Stimulated activated CD4-positive, alpha-beta T cell treated with anti-CD3 and anti-CD28 coated beads, Interleukin-12 subunit alpha, Interleukin-12 subunit beta, amount 100 ng/mL, for 4 hours (primary cell): ENCODE results near the gene SKA1.
"Not testable (repeated sequence)": the region's sequence is repeated elsewhere in the genome, so short reads cannot be mapped to it uniquely, and the experiment has no call there.

Experiments
- DNase-seq: peaks from one replicate; pipeline ENCODE4 v3.0.0-alpha.2; 2020

SKA1 gene

GRCh38 chr18:50396005-50396660 is 21.3 kb downstream of the SKA1 start:
- no peak for DNase-seq

- DNase-seq: no peak
These were observed 22.2 kb downstream of the SKA1 start for GRCh38 chr18:50397023-50397422.

- DNase-seq: no peak
These were observed 23.3 kb downstream of the SKA1 start for GRCh38 chr18:50398099-50398498.

DNA sequence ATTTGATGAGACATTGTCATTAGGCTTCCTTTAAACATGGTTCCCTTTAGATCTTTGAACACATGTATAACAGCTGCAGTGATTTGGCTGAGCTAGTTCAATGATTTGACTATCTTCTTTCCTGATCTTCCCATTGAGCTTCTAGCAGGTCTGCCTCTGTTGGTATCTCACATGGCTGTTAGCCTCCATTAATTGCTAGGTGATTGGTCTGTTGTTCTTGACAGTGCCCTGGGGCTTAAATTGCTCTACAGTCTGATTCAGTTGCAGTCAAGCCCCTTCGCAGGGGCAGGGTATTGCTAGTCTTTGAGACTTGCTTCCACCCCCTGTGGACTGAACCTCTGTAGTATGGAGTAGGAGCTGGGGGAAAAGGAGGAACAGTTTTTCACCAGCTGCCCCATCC is 24.1 kb downstream of the SKA1 start:
- DNase-seq: no peak

DNA sequence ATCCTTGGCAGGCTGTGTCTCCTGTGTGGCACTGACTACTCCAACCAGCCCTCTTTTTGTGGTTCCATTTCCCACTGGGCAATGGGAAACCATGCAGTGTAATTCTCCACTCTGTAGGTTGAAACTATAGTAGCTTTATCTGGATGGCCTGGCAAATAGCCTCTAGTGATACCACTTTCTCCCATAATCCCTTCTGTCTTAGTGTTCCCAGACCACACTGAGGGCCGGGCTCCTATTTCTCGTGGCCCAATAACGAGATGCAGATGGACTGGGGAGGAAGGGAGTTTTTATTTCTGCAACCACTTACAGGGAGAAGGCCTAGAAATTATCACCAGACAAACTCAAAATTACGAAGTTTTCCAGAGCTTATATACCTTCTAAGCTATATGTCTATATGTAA is 24.7 kb downstream of the SKA1 start:
- DNase-seq: no peak

GRCh38 chr18:50400438-50400837 is 25.6 kb downstream of the SKA1 start:
- not testable (repeated sequence) for DNase-seq

DNA sequence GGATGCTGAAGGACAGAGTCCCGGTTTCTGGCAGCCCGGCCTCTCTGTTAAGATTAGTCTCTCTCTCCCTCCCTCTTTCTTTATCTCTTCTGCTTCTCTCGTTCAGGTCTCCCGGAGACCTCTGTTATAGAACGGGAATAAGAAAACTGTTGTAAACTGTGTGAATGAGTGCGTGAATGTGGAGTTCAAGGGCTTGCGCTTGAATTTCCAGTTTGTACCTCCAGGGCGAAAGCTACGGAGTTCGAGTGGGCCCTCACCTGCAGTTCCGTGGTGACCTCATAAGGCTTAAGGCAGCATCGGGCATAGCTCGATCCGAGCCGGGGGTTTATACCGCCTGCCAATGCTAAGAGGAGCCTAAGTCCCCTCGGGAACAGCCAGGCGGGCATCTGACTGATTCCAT is 26.4 kb downstream of the SKA1 start:
- DNase-seq: no peak

DNA sequence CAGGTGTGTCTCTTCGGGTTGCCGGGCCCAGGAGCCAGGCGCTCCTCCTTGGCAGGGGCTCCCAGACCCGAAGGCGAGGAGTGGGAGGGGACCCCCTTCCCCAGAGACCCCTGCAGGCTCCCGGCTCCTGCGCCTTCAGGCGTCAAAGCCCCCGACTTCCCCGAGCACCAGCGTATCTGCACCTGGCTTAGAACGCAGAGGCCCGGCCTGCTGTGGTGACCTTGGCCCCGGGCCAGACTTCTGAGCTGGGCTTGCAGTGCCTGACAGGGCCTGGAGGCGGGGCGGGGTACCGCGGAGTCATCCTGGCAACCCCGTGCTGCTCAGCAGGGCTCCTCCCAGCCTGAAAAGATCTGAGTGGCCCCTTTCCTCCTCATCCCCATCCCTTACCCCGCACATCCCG is 27.0 kb downstream of the SKA1 start:
- DNase-seq: peak; percentile 10

- not testable (repeated sequence) for DNase-seq
These were observed 30.1 kb downstream of the SKA1 start for GRCh38 chr18:50404752-50405581.

GRCh38 chr18:50405582-50406271 is 30.9 kb downstream of the SKA1 start:
- DNase-seq: no peak

DNA sequence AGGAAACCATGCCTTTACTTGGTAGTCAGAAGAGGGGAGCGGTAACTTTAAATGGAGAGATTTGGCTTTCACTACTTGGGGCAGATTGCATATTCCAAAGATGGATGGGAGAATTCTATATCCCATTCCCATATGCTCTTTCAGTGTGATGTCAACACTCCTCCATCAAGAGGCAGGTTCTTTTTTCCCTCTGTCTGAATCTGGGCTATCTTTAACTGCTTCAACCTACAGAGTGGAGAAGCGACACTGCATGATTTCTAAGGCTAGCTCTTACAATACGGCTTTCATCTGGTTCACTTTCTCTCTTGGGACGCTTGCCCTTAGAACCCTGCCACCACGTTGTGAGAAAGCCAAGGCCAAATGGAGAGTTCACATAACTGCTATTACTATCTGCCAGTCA is 34.4 kb downstream of the SKA1 start:
- no peak for DNase-seq

DNA sequence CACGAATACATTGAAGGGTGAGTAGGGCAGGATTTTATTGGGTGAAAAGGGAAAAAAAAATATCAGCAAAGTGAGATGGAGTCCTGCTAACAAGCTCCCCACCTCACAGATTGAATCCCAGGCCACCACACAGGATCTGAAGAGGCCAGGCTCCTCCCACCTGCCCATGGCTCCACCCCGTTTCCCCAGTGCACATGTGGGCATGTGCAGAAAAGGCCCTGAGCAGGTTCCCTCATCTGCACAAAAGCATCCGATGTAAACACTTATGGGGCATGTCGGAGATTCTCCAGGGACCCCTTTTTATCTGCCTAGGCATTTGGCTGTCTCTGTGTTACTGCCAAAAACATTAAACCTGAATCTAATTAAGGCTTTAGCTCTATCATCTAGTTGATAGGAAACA is 35.2 kb downstream of the SKA1 start:
- no peak for DNase-seq

- no peak for DNase-seq
These were observed 36.0 kb downstream of the SKA1 start for GRCh38 chr18:50410894-50411293.

GRCh38 chr18:50416832-50417231 is 42.0 kb downstream of the SKA1 start:
- not testable (repeated sequence) for DNase-seq

DNA sequence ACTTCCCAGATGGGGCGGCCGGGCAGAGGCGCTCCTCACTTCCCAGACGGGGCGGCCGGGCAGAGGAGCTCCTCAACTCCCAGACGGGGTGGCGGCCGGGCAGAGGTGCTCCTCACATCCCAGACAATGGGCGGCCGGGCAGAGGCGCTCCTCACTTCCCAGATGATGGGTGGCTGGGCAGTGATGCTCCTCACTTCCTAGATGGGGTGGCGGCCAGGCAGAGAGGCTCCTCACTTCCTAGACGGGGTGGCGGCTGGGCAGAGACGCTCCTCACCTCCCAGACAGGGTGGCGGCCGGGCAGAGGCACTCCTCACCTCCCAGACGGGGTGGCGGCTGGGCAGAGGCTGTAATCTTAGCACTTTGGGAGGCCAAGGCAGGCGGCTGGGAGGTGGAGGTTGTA is 42.9 kb downstream of the SKA1 start:
- not testable (repeated sequence) for DNase-seq

DNA sequence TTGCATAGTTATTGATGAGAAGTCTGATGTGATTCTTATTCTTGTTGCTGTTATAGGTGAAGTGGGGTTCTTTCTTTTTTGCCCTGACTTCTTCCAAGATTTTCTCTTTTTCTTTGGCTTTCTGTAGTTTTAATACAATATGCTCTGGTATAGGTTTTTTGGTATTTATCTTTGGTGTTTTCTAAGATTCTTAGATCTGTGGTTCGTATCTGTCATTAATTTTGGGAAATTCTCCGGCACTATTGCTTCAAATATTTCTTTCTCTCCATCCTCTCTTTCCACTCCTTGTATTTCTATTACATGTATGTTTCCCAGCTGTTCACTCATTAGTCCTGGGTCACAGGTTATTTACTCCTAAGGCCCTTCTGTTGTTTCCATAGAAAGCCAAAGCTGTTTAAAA is 43.8 kb downstream of the SKA1 start:
- DNase-seq: no peak

DNA sequence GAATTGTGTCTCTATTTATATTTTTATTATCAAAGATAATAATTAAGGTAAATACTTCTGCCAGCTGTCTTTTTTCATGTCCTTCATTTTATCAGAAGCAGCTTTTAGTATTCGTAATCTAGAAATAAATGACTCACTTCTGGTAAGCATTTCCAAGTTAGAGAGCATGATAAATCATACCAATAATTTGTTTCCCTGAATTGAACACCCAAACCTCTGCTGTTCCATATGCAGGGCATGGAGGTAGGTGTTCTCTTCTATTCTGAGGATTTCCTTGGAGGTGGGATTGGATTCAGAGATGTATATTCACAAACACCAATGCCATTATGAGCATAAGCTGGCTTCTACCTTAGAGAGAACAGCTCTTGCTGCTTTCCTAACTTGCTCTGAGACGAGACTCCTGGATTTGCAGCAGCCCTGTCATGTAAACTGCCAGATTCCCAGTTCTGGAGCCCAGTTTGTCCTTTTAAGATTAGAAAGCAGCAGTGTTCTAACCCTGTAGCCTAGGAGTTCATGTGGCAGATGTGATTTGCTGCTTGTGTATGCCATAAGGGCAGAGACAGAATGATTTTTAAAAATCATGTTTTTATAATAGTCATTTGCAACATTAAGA is 47.5 kb downstream of the SKA1 start:
- DNase-seq: no peak

DNA sequence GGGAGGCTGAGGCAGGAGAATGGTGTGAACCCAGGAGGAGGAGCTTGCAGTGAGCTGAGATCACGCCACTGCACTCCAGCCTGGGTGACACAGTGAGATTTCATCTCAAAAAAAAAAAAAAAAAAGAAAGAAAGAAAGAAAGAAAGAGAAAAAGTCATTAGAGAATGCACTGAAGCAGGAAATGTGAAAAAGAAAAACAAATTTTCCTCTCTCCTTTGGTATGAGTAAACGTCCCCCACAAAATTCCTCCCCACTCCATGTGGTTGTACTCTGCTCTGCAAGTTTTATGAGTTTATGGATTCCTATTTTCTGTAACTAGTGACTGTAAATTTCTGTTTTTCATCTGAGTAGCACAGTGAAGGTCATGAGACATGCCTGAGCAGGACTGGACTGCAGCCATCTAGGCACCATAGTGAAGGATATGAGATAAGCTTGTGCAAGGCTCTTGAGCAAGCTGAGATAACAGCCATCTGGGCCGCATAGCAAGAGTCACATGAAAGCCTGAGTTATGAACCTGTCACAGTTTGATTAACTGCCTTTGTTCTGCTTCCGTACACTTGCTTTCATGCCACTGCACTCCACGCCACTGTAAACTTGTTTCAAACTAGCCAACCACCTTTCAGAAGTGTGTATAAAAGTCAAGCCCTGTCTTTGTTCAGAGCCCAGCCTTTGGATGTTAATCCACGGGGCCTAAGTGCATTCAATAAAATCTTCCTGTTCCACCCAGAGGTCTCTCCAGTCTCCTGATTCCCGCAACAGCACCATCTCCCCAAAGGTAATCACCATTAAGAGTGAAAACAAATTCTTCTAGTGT is 50.2 kb downstream of the SKA1 start:
- no peak for DNase-seq

DNA sequence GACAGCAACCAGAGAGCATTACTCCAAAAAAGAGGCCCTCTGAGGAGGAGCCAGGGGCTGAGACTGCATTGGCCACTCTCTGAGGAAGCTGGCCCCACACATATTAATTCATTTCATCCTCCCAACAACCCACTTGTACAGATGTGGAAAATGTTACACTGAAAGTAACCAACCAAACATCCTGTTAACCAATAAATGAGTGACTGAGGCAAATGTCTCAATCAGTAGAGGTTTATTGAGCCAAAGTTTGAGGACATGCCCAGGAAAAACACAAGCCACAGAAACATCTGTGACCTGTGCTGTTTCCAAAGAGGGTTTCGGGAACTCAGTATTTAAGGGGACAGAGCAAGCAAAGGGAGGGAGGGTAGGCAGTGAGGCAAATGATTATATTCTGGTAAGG is 53.0 kb downstream of the SKA1 start:
- DNase-seq: no peak

GRCh38 chr18:50428531-50429206 is 53.8 kb downstream of the SKA1 start:
- DNase-seq: no peak

DNA sequence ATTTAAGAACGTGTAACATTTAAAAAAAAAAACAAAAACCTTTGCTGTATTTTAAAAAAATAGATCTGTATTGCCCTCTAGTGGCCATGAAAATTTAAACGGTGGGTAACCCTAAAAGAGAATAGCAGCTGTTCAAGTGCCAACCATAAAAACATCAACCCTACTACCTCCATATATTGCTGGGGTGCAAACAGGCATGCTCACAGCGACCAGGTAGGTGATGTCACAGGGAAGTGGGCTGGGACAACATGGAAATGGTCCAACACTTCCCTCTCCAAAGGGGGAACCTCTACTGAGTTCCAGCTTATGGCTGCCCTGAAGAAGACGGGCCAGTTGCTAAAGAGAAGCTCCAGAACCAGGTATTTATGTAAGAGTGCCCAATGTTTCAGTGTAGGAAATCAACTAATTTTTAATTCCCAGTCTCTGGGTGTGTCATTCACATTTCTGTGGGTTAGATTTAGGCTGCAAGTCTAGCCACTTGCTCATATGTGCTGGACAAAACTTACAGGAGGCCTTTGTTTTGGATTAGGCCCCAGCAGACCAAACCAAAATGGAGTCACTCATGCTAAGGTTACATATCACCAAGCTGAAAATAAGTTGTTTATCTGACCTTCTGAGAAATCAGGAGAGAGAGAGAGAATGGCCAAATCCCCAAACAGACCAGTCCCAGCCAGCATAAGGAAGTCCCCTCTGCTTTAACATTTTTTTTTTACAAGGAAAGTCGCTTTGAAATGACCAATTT is 54.5 kb downstream of the SKA1 start:
- DNase-seq: no peak
